HG03196 (cell line): ENCODE results near the gene ADGRF1.
A peak's percentile ranks its signal among the peaks of the same experiment; 100 is the strongest.
"Not testable (repeated sequence)": the region's sequence is repeated elsewhere in the genome, so short reads cannot be mapped to it uniquely, and the experiment has no call there.

Experiments
- ATAC-seq: cut with Tn5 transposase; IDR thresholded peaks from one replicate; pipeline ENCODE4 v1.9.1; 2021; ENCODE audit not compliant: unreplicated experiment

Gene ADGRF1

DNA sequence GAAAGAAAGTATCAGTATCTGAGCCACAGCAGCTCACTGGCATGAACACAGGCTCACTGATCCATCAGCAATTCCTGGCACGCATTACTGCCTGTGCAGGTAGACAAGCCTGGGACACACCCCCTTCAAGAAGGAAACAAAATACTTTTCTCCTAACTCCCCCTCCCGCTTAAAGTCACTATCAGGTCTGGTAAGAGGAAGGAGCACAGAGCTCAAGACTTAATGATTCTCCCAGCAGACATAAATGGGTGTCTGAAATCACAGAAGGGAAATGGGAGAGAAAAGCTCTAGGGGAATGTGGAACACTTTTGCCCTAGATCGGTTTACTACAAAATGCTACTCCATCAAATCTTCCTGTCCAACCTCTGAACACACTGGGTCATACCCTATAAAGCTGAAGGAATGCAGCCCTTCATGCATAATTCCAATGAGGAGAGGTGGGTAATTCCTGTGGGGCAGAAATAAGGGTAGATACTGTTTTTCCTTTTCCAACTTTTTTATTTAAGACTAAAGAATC is at the start of gene ADGRF1:
Gene ADGRF1, minus strand, starts transcription at position 58 of the 517 bp plus-strand sequence. CDS start 13,271 bp downstream, outside the sequence.
- no peak for ATAC-seq

DNA sequence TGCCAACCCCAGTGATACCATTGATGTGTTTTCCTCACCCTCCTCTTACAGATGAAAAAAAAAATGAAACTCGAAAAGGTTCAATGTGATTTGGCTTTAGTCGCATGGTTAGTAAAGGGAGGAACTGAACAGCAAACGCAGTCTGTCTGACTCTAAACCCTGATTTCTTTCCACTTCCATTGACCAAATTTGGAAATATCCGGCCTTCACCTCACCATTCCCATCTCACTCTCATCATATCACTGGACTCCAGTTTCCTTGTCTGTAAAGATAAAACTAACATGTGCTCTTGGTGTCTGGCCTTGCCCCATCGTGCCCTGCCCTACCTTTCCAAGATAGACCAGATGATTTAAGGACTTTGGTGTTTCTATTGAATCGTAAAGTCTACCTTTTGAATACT is 48.7 kb upstream of the ADGRF1 start:
- ATAC-seq = no peak

DNA sequence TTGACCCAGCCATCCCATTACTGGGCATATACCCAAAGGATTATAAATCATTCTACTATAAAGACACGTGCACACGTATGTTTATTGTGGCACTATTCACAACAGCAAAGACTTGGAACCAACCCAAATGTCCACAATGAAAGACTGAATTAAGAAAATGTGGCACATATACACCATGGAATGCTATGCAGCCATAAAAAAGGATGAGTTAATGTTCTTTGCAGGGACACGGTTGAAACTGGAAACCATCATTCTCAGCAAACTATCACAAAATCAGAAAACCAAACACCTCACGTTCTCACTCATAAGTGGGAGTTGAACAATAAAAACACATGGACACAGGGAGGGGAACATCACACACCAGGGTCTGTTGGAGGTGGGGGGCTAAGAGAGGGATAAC is 47.3 kb upstream of the ADGRF1 start:
- ATAC-seq = not testable (repeated sequence)

DNA sequence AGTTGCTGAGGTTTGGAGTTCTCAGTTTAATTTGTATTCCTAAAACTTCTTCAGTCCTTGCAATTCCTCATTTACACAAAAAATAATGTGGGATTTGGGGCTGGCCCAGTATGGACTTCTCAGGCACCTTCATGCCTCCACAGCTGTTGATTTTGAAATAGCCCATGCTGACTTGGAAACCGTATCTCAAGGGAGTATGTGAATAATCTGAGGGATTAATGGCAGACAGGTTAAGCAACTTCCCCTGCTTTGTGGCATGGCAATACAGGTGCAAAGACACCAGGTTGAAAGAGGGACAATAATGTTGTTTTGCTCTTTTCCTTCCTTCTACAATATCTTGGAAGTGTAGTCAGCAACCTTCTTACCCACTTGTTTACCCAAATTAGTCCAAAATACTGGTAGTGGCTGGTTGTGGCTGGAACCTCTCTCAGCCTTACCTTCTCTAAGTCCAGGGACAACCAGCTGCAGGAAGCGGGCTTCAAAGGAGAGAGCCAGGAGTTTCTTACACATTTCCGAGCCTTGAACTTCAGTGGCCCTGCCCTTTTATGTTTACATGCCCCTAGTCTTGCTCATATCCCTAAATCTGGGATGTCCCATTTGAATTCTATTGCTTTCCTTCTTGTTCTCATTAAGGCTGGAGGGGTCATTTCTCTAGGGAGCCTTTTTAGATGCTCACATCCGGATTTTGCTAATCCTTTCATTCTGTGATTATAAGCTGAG is 44.1 kb upstream of the ADGRF1 start:
- no peak for ATAC-seq

DNA sequence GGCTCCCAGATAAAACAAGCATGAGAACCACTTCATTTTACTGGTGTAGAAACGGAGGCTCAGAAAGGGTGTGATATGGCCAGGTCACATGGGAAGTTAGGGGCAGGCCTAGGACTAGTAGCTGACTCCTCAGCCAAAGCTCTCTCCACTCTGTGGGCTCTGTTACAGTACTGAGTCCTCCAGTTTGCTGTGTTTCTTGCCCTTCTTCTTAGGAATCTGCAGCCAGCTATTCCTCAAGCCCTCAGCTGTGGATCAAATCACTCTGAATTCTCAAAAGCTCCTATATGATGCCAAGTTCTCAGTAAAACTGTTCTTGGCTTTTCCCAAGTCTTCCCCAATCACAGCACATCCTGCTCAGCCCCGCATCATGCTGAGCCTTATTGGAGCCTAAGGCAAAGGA is 42.5 kb upstream of the ADGRF1 start:
- ATAC-seq = no peak

DNA sequence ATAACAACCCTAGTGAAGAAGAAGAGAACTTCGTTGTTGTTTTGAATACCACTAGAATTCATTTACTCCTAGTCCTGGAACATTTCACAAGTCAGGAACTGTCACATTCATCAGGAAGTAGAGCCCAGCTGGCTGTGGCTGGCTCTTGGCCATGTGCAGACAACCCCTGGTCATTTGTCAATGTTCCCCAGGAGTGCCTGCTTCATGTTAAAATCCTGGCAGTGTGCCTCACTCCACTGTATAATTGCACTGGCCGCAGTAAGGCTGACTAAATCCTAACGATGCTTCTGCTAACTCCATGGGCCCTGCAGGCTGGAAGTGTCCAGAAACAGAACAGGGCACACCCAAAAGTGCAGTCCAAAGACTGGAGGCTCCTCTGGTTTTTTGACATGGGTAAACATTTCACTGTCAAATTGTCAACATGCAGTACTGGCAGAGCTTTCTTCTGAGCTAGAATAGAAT is 41.5 kb upstream of the ADGRF1 start:
- no peak for ATAC-seq

DNA sequence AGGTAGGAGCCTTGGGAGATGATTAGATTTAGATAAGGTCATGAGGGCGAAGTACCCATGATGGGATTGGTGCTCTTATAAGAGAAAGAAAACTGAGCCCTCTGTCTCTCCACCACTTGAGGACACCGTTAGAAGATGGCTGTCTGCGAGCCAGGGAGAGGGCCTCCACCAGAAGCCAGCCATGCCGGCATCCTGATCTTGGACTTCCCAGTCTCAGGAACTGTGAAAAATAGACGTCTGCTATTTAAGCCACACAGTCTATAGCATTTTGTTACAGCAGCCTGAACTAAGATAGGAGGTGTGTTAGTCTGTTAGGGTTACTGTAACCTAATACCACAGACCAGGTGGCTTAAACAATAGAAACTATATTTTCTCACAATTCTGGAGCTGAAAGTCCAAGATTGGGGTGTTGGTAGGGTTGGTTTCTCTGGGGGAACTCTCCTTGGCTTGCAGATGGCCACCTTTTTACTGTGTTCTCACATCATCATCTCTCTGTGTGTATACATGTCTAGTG is 38.0 kb upstream of the ADGRF1 start:
- no peak for ATAC-seq

DNA sequence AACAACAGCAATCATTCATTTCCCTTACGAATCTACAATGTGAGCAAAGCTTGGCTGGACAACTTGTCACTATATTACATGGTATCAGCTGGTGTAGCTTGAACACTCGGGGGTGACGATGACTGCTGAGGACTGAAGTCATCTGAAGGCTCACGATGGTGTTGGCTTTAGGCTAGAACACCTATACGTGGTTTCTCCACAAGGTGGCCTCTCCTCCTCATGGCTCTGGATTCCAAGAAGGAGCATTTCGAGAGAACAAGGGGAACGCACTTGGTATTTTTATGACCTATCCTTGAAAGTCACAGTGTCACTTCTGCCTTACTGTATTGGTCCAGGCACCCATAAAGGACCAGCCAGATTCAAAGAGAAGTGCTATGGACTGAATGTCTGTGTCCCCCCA is 37.5 kb upstream of the ADGRF1 start:
- no peak for ATAC-seq

DNA sequence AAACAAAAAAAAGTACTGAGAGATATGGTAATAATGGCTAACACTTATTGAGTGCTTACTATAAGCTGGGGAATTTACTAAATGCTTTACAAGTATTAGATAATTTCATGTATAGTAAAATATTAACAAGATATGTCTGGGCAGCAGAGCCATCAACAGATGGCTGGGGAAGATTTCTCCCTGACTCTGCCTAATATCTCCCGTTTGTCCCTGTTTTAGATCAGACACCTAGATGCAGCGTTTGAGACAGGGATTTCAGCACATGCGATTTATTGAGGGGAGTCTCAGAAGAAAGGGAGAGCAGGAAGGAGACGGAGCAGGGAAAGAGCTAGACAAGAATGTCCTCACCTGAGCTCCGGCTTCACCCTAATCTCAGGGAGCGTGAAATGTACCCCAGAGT is 36.9 kb upstream of the ADGRF1 start:
- ATAC-seq = no peak

DNA sequence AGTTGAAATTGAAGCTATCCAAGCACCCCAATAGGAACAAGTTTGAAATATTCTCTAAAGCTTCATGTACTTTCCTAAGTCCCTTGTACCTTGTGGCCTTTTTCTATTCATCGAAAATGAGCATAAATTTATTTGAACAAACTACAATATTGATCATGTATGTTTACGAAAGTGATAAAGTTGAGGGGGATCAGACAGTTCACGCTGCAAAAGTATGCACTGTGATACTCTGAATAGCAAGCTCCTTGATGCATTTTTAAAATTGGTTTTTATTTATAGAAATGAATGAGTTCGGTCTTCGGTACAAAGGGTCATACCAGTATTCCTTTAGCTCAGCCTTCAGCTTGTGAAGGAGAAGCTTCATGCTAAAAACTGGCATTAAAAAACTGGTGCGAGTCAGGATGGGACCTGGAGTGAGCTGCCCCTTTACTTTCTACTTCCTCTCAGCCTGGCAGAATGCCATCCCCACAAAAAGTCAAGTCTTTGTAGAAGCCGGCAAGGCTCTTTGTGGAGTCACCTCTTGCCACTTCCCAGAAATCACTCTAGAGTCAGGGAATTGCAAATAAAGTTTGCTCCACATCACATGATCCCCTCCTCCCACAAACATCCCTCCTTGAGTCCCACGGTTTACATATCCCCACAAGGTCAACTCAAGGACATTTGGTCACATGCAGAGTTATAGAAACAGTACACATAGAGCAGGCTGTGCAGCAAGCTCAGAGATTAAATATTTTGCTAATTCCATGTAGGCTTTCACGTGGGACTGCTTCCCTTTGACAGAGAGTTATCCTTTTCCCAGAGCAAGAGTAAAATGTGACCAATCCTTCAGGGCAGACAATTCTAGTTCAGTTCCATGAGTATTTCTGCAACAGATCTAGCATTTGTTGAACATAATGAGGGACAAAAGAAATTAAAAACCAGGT is 34.6 kb upstream of the ADGRF1 start:
- no peak for ATAC-seq

DNA sequence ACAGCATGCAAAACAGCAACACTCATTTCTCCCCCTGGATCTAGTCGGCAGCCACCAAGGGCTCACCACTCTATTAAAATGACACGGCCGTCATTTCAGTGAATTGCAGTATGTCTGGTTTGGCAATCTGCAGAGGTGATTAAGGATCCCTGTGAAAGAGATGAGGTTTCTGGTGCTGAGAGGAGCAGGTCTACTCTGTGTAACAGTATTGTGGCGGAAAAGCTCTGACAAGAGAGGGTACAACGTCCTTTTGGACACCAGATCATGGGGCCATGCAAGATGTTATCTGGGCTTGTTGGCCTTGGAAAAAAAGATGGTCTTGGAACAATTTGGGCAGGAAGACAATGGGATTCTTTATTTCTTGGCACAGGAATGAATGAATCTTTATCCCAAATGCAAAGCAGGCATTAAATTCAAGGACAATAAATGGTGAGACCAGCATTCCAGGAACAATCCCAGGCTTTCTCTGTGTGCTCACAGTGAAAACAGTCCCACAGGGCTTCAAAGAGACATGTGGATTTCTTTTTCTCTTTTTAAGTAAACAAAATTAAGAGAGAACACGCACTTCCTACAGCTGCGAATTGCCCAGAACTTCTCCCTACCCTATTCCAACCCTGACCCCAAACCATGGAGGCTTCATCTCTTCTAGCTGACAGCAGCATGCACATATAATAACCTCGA is 33.7 kb upstream of the ADGRF1 start:
- ATAC-seq = no peak

DNA sequence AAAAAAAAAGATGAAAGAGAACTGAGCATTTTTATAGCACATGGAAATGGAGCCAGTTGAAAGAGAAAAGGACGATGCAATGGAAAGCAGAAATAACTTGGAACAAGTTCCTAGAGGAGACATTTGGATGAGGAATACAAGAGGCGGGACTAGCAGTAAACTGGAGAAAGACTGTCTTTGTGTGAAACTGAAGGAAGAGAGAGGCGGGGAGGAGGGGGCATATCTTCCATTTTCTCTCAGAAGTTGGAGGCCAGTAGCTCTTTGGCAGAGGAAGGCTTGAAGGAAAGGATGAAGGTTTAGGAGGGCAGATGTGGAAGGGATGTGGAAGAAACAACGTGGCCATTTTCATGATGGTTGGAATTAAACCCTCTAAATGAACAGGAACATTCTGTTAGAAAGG is 33.0 kb upstream of the ADGRF1 start:
- no peak for ATAC-seq

DNA sequence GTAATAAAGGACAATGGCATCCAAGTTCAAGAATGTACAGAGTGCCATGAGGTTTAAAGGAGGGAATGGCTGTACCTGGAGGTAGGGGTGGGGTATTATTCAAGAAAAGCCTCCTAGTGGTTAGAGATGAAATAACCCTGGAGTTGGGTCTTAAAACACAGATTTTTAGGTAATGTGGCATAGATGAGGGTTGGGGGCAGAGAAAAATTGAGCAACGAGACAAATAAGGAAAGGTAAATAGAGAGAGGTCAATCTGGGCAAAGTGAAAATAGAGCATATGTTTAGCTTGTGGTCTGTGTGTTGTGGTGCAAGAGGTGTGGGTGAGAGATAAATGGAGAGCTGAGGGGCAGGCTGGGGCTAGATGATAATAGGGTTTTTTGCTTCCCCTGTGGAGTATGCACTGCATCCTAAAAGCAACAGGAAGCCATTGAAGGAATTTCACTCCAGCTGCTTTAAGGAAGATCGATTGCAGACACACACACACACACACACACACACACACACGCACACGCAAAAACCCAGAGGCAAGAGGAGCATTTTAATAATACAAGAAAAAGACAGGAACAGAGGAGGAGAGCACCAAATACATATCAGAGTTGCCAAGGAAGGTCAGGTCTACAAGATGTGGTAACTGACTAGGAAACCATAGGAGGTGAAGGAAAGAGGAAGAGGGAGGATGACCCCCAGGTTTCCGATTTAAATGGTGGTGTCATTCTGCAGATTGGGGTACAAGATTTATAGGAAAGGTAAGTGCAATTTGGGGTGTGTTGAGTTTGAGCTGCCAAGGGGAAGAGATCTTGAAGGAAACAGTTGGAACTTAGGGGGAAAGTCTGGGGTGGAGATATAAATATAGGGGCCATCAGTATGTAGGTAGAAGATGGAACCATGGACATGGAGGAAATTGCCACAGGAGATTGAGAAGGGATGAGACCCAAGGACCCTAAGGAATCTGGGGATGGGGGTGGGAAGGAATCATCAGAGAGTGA is 31.3 kb upstream of the ADGRF1 start:
- ATAC-seq = no peak

DNA sequence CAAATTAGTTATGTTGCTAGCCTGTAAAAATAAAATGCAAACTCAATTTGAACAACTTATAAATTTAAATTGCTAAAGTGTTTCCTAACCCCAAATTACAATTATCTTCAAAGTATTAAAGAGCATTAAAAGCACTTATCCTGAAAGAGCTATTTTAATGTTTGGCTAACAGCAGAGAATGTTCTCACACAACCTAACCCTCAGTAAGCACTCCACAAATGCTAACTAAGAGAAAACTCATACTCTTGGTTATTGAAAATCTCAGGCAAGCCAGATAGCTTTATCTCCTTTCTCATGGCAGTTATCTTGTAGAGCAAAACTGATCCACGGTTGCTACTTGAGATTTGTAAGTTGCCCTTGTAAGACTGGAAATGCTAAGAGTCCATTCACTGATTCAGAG is 30.5 kb upstream of the ADGRF1 start:
- ATAC-seq = no peak

DNA sequence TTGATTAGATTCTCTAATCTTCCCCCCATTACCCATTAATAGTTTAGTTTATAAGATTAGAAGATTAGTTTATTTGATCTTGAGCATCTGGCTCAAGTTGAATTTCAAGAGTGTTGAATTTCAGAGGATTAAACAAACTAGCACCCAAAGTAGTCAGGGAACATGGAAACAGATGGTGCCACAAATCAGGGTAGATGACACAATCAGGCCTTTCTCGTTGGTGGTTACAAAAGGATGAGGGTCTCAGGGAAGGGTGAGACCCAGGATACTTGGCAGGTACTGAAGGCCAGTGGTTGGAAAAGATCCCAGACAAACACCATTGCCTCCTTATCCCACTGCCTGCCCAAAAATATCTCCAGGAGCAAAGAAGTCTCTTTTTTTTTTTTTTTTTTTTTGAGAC is 29.5 kb upstream of the ADGRF1 start:
- no peak for ATAC-seq

DNA sequence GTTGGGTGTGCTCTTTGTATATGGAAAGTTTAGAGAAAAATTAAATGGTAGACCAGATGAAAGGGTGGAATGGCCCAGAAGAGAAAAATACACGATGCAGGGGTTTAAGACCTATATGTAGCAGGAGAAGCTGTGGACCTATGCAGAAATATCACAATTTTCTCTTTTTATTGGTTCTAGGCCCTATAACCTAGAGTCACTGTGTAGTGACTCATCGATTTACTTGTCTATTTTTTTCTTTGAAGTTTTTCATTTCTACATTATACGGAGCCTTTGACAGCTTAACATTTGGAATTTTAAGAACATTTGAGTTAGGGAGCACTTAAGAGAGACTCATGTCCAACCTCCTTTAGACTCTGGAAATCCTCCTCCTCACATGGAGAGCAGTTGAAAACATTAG is 28.3 kb upstream of the ADGRF1 start:
- no peak for ATAC-seq

DNA sequence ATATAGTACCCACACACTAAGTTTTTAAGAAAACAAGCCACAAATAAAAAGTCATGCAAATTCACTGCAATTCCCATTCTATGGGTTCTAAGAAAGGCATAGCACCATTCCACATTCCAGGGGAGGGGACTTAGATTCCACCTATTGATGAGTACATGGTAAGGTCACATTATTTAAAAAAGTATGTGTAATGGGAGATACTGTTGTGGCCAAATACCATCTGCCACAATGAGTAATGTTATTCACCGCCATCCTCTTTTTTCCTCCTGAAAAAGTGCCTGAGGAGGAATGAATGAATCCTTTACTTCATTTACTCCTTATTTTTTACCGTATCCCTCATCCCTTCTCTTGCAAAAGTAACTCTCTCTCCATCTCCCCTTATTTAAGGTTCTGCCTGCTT is 27.0 kb upstream of the ADGRF1 start:
- ATAC-seq = no peak

DNA sequence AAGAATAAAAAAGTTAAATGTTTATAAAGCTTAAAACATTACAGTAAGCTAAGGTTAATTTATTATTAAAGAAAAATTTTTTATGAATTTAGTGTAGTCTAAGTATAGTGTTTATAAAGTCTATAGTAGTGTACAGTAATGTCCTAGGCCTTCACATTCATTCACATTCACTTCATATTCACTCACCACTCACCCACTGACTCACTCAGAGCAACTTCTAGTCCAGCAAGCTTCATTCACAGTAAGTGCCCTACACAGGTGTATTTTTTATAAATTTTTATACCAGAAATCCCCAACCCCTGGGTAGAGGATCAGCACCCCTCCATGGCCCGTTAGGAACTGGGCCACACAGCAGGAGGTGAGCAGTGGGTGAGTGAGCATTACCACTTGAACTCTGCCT is 24.3 kb upstream of the ADGRF1 start:
- no peak for ATAC-seq

DNA sequence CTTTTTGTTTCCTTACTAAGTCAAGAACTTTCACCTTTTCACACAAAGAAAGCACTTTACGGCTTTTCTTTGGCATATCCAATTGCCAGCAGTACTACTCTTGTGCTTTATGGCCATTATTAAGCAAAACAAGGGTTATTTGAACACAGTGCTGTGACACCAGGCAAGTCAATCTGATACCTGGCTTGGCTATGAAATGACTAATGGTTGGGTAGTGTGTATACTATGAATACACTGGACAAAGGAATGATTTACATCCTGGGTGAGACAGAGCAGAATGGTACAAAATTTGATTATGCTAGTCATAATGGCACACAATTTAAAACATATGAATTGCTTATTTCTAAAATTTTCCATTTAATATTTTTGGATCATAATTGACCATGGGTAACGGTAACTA is 22.1 kb upstream of the ADGRF1 start:
- peak; percentile 78 for ATAC-seq

DNA sequence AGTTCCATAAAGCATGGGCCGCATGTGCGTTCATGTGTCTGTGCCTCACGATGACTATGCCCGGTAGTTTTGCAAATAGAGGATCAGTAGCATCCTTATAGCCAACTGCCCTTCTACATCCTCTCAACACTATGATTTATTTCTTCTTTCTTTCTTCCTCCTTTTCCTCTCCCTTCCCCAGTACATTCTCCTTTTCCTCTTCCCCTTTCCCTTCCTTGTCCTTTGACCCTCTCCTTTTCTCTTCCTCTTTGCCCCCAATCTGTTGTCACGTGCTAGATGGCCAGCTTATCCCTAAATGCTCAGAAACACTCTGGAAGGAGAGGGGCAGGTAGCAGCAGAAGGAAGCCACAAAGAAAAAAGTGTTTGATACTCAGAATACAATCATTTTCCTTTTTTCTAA is 20.2 kb upstream of the ADGRF1 start:
- ATAC-seq = no peak
